ENCODE data around the gene DGKE.

The DGKE gene

GRCh38 chr17:56833809-56834379, at the start of gene DGKE, which contains the start of gene C17orf67:
Gene DGKE, plus strand, starts transcription at chr17:56834151. Its CDS starts 645 bp downstream, at chr17:56834796.
Gene C17orf67, minus strand, starts transcription at chr17:56833920. Its CDS starts 18,110 bp downstream, at chr17:56815810.
- no peak for TF ChIP-seq CTCF (IDR thresholded peaks at IDR 0.05; ENCODE audit: insufficient read depth, missing control alignments)
- FAIRE-seq, result no peak
- peak; percentile 47 for DNase-seq (ENCODE audit: insufficient read length, low spot score)

GRCh38 chr17:56785405-56785804, 48.5 kb upstream of the DGKE start:
- FAIRE-seq (no peak), DNase-seq (ENCODE audit: insufficient read length, low spot score) (no peak)
- no peak for TF ChIP-seq CTCF (IDR thresholded peaks at IDR 0.05; ENCODE audit: insufficient read depth, missing control alignments)

GRCh38 chr17:56785997-56786680, 47.8 kb upstream of the DGKE start:
- DNase-seq (ENCODE audit: insufficient read length, low spot score) (no peak), FAIRE-seq (no peak)
- TF ChIP-seq CTCF (IDR thresholded peaks at IDR 0.05; ENCODE audit: insufficient read depth, missing control alignments), result no peak

- FAIRE-seq (no peak), DNase-seq (ENCODE audit: insufficient read length, low spot score) (no peak)
- no peak for TF ChIP-seq CTCF (IDR thresholded peaks at IDR 0.05; ENCODE audit: insufficient read depth, missing control alignments)
Observed at GRCh38 chr17:56786989-56787482, 46.9 kb upstream of the DGKE start.

- no peak for FAIRE-seq
- TF ChIP-seq CTCF (IDR thresholded peaks at IDR 0.05; ENCODE audit: insufficient read depth, missing control alignments), result no peak
- DNase-seq (ENCODE audit: insufficient read length, low spot score), result no peak
Observed at GRCh38 chr17:56792267-56792666, 41.7 kb upstream of the DGKE start.

GRCh38 chr17:56793531-56793930, 40.4 kb upstream of the DGKE start:
- TF ChIP-seq CTCF (IDR thresholded peaks at IDR 0.05; ENCODE audit: insufficient read depth, missing control alignments), result no peak
- no peak for DNase-seq (ENCODE audit: insufficient read length, low spot score)
- FAIRE-seq, result no peak

- no peak for TF ChIP-seq CTCF (IDR thresholded peaks at IDR 0.05; ENCODE audit: insufficient read depth, missing control alignments)
- FAIRE-seq (no peak), DNase-seq (ENCODE audit: insufficient read length, low spot score) (no peak)
Observed at GRCh38 chr17:56793957-56794356, 40.0 kb upstream of the DGKE start.
